Dedifferentiated amniotic fluid mesenchymal stem cell (primary cell): ENCODE results near the gene MAP2.
"Not testable (repeated sequence)": the region's sequence is repeated elsewhere in the genome, so short reads cannot be mapped to it uniquely, and the experiment has no call there.

Source experiments
- DNase-seq: peaks from one replicate; pipeline ENCODE4 v3.0.0-alpha.2; 2016; ENCODE audit errors: extremely low spot score

The MAP2 gene

GRCh38 chr2:209476367-209477208 is 52.7 kb downstream of the MAP2 start:
- DNase-seq: no peak

- DNase-seq: not testable (repeated sequence)
Measured at GRCh38 chr2:209492296-209492695, 68.4 kb downstream of the MAP2 start.

GRCh38 chr2:209495068-209495620 is 71.3 kb downstream of the MAP2 start:
- not testable (repeated sequence) for DNase-seq

- DNase-seq: peak; percentile 96
Measured at GRCh38 chr2:209495855-209496585, 72.2 kb downstream of the MAP2 start.

GRCh38 chr2:209496586-209496982 is 72.7 kb downstream of the MAP2 start:
- DNase-seq: peak; percentile 26

GRCh38 chr2:209498614-209499013 is 74.8 kb downstream of the MAP2 start:
- no peak for DNase-seq

GRCh38 chr2:209499069-209499468 is 75.2 kb downstream of the MAP2 start:
- DNase-seq: no peak

- no peak for DNase-seq
Measured at GRCh38 chr2:209501579-209501978, 77.7 kb downstream of the MAP2 start.

GRCh38 chr2:209505410-209505809 is 81.6 kb downstream of the MAP2 start:
- no peak for DNase-seq

GRCh38 chr2:209508255-209508654 is 84.4 kb downstream of the MAP2 start:
- DNase-seq: no peak

GRCh38 chr2:209511637-209512036 is 87.8 kb downstream of the MAP2 start:
- no peak for DNase-seq

- DNase-seq: no peak
Measured at GRCh38 chr2:209512971-209513370, 89.1 kb downstream of the MAP2 start.

GRCh38 chr2:209517436-209517835 is 93.6 kb downstream of the MAP2 start:
- DNase-seq: no peak

GRCh38 chr2:209519271-209519670 is 95.4 kb downstream of the MAP2 start:
- no peak for DNase-seq

GRCh38 chr2:209519906-209520305 is 96.1 kb downstream of the MAP2 start:
- no peak for DNase-seq

- no peak for DNase-seq
Measured at GRCh38 chr2:209523041-209523740, 99.3 kb downstream of the MAP2 start.

- peak; percentile 58 for DNase-seq
Measured at GRCh38 chr2:209523867-209524266, 100.0 kb downstream of the MAP2 start.

- DNase-seq: no peak
Measured at GRCh38 chr2:209525331-209525730, 101.5 kb downstream of the MAP2 start.

GRCh38 chr2:209525834-209526281 is 102.0 kb downstream of the MAP2 start:
- DNase-seq: peak; percentile 96

GRCh38 chr2:209526561-209526960 is 102.7 kb downstream of the MAP2 start:
- DNase-seq: no peak

- no peak for DNase-seq
Measured at GRCh38 chr2:209529579-209529978, 105.7 kb downstream of the MAP2 start.

GRCh38 chr2:209532321-209532720 is 108.5 kb downstream of the MAP2 start:
- no peak for DNase-seq
